Measurements from ENCODE around the gene RBM26. TPM values are rescaled to one million over a fixed set of nuclear protein-coding genes. Genes with fewer than 3 reads are reported as not detected.
"Not testable (repeated sequence)": the region's sequence is repeated elsewhere in the genome, so short reads cannot be mapped to it uniquely, and the experiment has no call there.

The RBM26 gene
- total RNA-seq, 1 experiment from 2014 or later: 39.1 TPM

DNA sequence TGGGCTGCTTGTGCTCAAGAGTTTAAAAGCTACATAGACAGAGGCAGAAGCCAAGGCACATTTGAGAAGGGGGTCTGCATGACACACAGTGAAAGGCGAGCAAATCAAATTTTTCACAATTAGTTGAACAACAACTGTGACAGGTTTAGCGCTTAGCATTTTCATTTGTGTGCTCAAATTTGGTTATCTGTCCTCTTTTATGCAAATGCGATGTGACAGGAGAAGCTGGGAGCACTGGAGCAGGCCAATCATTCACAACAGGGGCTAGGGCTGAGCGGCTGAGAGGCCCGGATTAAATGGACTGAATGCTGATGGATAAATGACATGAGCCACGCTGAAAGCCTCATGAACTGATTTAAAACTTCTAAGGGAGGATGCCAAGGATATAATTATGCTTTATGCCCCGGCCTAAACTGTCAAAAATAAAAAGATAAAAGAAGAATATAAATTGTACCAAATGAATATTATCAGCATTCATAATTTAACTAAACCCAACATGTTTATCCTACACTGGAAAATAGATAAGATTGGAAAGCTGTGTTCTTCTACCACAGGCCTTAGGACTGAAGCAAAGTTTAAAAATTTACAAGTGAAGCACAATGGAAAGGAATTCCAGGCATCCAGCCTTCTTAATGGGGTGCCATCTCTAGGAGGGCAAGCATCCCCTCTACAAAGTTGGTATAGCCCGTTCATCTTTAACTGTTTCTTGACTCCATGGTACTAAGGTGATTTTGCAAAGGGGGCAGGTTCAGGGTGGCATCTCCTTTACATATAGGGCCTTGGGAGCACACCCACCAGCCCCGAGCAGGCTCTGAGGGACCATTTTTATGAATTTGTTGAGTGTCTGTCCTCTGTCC is 117.9 kb downstream of the RBM26 start:
- no peak for DNase-seq (ENCODE audit: extremely low read depth, low read depth)

- no peak for DNase-seq (ENCODE audit: extremely low read depth, low read depth)
Observed at GRCh38 chr13:79285159-79285558, 120.9 kb downstream of the RBM26 start.

DNA sequence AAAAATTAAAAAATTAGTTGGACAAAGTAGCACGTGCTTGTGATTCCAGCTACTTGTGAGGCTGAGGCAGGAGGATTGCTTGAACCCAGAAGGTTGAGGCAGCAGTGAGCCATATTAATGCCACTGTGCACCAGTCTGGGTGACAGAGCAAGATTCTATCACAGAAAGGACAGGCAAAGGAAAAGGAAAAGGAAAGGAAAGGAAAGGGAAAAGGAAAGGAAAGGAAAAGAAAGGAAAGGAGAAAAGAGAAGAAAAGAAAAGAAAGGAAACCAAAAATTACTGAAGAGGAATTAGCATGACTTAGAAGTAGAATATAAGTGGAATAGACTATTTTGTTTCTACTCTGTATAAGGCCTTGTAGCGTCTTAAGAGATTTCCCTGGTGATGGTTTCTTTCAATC is 122.3 kb downstream of the RBM26 start:
- no peak for DNase-seq (ENCODE audit: extremely low read depth, low read depth)

DNA sequence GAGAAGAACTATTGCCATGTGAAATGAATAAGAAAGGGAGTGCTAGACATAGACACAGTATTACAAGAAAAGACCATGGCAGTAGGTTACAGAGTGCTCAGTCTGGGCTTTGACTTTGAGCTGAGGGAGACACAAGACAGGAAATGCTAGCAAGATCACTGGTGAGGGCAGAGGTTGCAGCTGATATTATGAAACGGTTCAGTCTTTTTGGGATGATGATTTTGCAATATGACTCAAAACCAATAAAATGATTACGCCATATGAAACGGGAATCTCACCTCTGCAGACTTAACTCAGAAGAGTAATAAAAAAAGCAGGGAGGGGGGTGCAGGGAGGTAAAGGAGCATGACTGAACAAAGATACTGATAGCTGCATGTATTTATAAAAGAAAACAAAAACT is 123.1 kb downstream of the RBM26 start:
- no peak for DNase-seq (ENCODE audit: extremely low read depth, low read depth)

DNA sequence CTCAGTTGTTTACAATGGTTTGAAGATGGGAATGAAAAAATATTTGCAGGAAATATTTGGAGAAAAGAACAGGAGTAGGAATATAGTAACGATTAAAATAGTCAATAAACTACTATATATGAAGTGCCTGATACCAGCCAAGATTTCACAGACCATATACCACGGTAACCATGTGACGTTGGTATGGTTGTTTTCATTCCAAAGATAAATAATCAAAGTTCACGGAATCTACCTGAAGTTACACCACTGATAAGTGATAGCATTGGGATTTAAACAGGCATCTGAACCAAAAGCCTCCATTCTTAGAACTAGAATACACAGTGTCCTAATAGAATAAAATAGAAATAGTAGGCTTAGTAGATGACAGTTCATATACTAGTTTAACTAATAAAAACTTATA is 123.5 kb downstream of the RBM26 start:
- DNase-seq (ENCODE audit: extremely low read depth, low read depth): no peak

DNA sequence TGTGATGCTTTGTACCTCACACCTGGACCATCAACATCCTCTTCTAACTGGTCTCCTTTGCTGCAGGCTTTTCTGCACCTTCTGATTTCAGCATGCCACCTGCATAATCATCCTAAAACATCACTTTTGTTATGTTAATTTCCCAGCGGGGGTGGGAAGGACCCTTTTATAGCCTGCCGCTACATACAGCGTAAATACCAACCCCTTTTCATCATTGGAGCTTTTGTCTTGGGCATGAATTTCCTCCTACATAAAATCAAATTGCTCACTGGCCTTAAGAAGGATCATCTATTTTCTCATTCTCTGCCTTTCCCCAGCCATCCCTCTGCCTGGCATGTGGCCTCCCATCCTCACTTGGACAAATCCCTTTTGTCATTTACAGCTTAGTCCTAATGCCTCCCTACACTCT is 124.7 kb downstream of the RBM26 start:
- DNase-seq (ENCODE audit: extremely low read depth, low read depth): no peak

DNA sequence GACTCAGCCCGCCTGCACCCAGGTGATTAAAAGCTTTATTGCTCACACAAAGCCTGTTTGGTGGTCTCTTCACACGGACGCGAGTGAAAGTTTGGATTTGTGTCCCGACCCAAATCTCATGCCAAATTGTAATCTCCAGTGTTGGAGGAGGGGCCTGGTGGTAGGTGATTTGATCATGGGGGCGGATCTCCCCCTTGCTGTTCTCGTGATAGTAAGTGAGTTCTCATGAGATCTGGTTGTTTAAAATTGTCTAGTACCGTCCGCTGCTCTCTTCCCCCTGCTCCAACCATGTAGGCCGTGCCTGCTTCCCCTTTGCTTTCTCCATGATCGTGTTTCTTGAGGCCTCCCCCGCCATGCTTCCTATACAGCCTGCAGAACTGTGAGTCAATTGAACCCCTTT is 126.3 kb downstream of the RBM26 start:
- not testable (repeated sequence) for DNase-seq (ENCODE audit: extremely low read depth, low read depth)

DNA sequence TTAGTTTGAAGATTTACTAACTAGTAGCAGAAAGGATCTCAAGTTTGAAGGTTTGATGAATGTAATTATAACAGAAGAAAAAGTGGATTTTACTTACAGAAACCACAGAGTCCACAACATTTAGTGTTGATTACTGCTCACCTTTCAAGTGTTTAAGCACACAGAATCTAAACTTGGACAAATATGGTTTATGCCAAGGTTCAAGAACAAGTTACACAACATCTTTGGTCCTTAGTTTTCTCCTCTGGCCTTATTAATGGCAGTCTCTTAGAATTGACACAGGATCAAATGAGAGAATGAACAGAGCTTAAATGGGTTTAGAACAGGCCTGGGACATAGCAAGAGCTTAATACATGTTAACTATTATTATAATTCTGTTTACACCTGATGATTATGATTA is 133.0 kb downstream of the RBM26 start:
- no peak for DNase-seq (ENCODE audit: extremely low read depth, low read depth)

- DNase-seq (ENCODE audit: extremely low read depth, low read depth): no peak
Observed at GRCh38 chr13:79271616-79272015, 134.4 kb downstream of the RBM26 start.

- DNase-seq (ENCODE audit: extremely low read depth, low read depth): no peak
Observed at GRCh38 chr13:79270859-79271258, 135.2 kb downstream of the RBM26 start.

Small RNA genes within 50 kb of the gene (small RNA-seq; reads per million reads assigned to genes)
- gene RNA5SP33: 0 reads per million in 2 experiments

Other genes starting within 250 kb of the RBM26 start
- 30.1 and 31.1 TPM in 2 replicates for gene NDFIP2, start 74.9 kb upstream of the RBM26 start, total RNA-seq (2014; rRNA removed; shearing (Covaris generic))